ENCODE results near the gene MMP23B.

- TF ChIP-seq, protein P1, sequence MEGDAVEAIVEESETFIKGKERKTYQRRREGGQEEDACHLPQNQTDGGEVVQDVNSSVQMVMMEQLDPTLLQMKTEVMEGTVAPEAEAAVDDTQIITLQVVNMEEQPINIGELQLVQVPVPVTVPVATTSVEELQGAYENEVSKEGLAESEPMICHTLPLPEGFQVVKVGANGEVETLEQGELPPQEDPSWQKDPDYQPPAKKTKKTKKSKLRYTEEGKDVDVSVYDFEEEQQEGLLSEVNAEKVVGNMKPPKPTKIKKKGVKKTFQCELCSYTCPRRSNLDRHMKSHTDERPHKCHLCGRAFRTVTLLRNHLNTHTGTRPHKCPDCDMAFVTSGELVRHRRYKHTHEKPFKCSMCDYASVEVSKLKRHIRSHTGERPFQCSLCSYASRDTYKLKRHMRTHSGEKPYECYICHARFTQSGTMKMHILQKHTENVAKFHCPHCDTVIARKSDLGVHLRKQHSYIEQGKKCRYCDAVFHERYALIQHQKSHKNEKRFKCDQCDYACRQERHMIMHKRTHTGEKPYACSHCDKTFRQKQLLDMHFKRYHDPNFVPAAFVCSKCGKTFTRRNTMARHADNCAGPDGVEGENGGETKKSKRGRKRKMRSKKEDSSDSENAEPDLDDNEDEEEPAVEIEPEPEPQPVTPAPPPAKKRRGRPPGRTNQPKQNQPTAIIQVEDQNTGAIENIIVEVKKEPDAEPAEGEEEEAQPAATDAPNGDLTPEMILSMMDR (IDR thresholded peaks at IDR 0.05): no peak
- TF ChIP-seq POLR2A (IDR thresholded peaks at IDR 0.05): no peak
These were observed 32.7 kb upstream of the MMP23B start for GRCh38 chr1:1599030-1599934.

Data from heart left ventricle (tissue), 13 donors.